ENCODE data around the gene LRP1.

LRP1 gene

GRCh38 chr12:57127726-57128518 is at the start of gene LRP1:
TSS of gene LRP1 (plus strand) at chr12:57128483. CDS start at chr12:57128965, 482 bp downstream.
- DNase-seq (ENCODE audit: low read depth in 2 of 2, low spot score in 1 of 2): peak; percentile 56 to 60

GRCh38 chr12:57078519-57079404 is 49.5 kb upstream of the LRP1 start, which contains the start of gene NEMP1:
TSS of gene NEMP1 (minus strand) at chr12:57078791. CDS start at chr12:57078745, 46 bp downstream.
- DNase-seq (ENCODE audit: low read depth in 2 of 2, low spot score in 1 of 2): peak; percentile 88 to 92

GRCh38 chr12:57079821-57080220 is 48.5 kb upstream of the LRP1 start:
- DNase-seq (ENCODE audit: low read depth in 2 of 2, low spot score in 1 of 2): no peak

GRCh38 chr12:57080855-57081254 is 47.4 kb upstream of the LRP1 start:
- no peak for DNase-seq (ENCODE audit: low read depth in 2 of 2, low spot score in 1 of 2)

GRCh38 chr12:57085999-57086492 is 42.2 kb upstream of the LRP1 start:
- DNase-seq (ENCODE audit: low read depth in 2 of 2, low spot score in 1 of 2): no peak

GRCh38 chr12:57086493-57087009 is 41.7 kb upstream of the LRP1 start:
- DNase-seq (ENCODE audit: low read depth in 2 of 2, low spot score in 1 of 2): peak; percentile 42 to 67

GRCh38 chr12:57087010-57087690 is 41.1 kb upstream of the LRP1 start:
- DNase-seq (ENCODE audit: low read depth in 2 of 2, low spot score in 1 of 2): peak; percentile 94 to 98

- DNase-seq (ENCODE audit: low read depth in 2 of 2, low spot score in 1 of 2): peak; percentile 66 to 91
Observed at GRCh38 chr12:57087691-57088353, 40.5 kb upstream of the LRP1 start.

- peak; percentile 61 to 88 for DNase-seq (ENCODE audit: low read depth in 2 of 2, low spot score in 1 of 2)
Observed at GRCh38 chr12:57088354-57089270, 39.7 kb upstream of the LRP1 start, which contains the start of gene NAB2. TSS of gene NAB2 (plus strand) at chr12:57089114. CDS start at chr12:57089272, 158 bp downstream.

- no peak for DNase-seq (ENCODE audit: low read depth in 2 of 2, low spot score in 1 of 2)
Observed at GRCh38 chr12:57089271-57090245, 38.7 kb upstream of the LRP1 start.

GRCh38 chr12:57090490-57090889 is 37.8 kb upstream of the LRP1 start:
- DNase-seq (ENCODE audit: low read depth in 2 of 2, low spot score in 1 of 2): no peak

GRCh38 chr12:57090924-57091637 is 37.2 kb upstream of the LRP1 start:
- DNase-seq (ENCODE audit: low read depth in 2 of 2, low spot score in 1 of 2): no peak

GRCh38 chr12:57091638-57092528 is 36.4 kb upstream of the LRP1 start:
- DNase-seq (ENCODE audit: low read depth in 2 of 2, low spot score in 1 of 2): no peak

- no peak for DNase-seq (ENCODE audit: low read depth in 2 of 2, low spot score in 1 of 2)
Observed at GRCh38 chr12:57092529-57092862, 35.8 kb upstream of the LRP1 start.

- no peak for DNase-seq (ENCODE audit: low read depth in 2 of 2, low spot score in 1 of 2)
Observed at GRCh38 chr12:57092876-57093414, 35.3 kb upstream of the LRP1 start.
